ENCODE data around the gene PTPRS.
"Not testable (repeated sequence)": the region's sequence is repeated elsewhere in the genome, so short reads cannot be mapped to it uniquely, and the experiment has no call there.

Gene PTPRS

GRCh38 chr19:5340637-5341447 lies at the start of gene PTPRS:
Gene PTPRS, minus strand, starts transcription at chr19:5340812. Its CDS starts 54,672 bp downstream, at chr19:5286140.
- no peak for DNase-seq

- DNase-seq, result no peak
Measured at GRCh38 chr19:5389353-5389752, 48.7 kb upstream of the PTPRS start.

- DNase-seq, result no peak
Measured at GRCh38 chr19:5387472-5387871, 46.9 kb upstream of the PTPRS start.

- no peak for DNase-seq
Measured at GRCh38 chr19:5386841-5387240, 46.2 kb upstream of the PTPRS start.

- not testable (repeated sequence) for DNase-seq
Measured at GRCh38 chr19:5381197-5381596, 40.6 kb upstream of the PTPRS start.

GRCh38 chr19:5380215-5380919 lies 39.8 kb upstream of the PTPRS start:
- DNase-seq, result no peak

- DNase-seq, result no peak
Measured at GRCh38 chr19:5376928-5377327, 36.3 kb upstream of the PTPRS start.

- no peak for DNase-seq
Measured at GRCh38 chr19:5372572-5373200, 32.1 kb upstream of the PTPRS start.

- no peak for DNase-seq
Measured at GRCh38 chr19:5369962-5370367, 29.4 kb upstream of the PTPRS start.

- DNase-seq, result no peak
Measured at GRCh38 chr19:5369304-5369703, 28.7 kb upstream of the PTPRS start.

GRCh38 chr19:5367530-5368133 lies 27.0 kb upstream of the PTPRS start:
- no peak for DNase-seq

GRCh38 chr19:5365905-5366304 lies 25.3 kb upstream of the PTPRS start:
- no peak for DNase-seq

- no peak for DNase-seq
Measured at GRCh38 chr19:5364674-5365073, 24.1 kb upstream of the PTPRS start.

GRCh38 chr19:5361839-5362238 lies 21.2 kb upstream of the PTPRS start:
- not testable (repeated sequence) for DNase-seq

GRCh38 chr19:5361407-5361806 lies 20.8 kb upstream of the PTPRS start:
- no peak for DNase-seq

GRCh38 chr19:5360003-5360780 lies 19.6 kb upstream of the PTPRS start:
- DNase-seq, result no peak

- DNase-seq, result no peak
Measured at GRCh38 chr19:5358173-5358800, 17.7 kb upstream of the PTPRS start.

- no peak for DNase-seq
Measured at GRCh38 chr19:5357584-5357983, 17.0 kb upstream of the PTPRS start.

- DNase-seq, result no peak
Measured at GRCh38 chr19:5356918-5357317, 16.3 kb upstream of the PTPRS start.

- DNase-seq, result no peak
Measured at GRCh38 chr19:5356428-5356827, 15.8 kb upstream of the PTPRS start.

- no peak for DNase-seq
Measured at GRCh38 chr19:5355693-5356092, 15.1 kb upstream of the PTPRS start.

GRCh38 chr19:5355076-5355475 lies 14.5 kb upstream of the PTPRS start:
- no peak for DNase-seq
